ENCODE data around the gene NFATC2.

- TF ChIP-seq CTCF (IDR thresholded peaks at IDR 0.05; ENCODE audit: poor library complexity, severe bottlenecking) (no peak), RAD21 (conservative IDR thresholded peaks at IDR 0.05) (no peak), POLR2AphosphoS5 (IDR thresholded peaks at IDR 0.05) (no peak), MXI1 (conservative IDR thresholded peaks at IDR 0.05; ENCODE audit: poor library complexity, severe bottlenecking) (no peak), EZH2 (IDR thresholded peaks at IDR 0.05; ENCODE audit: borderline replicate concordance, insufficient read depth, low read length, poor library complexity, severe bottlenecking) (no peak), EP300 (conservative IDR thresholded peaks at IDR 0.05; ENCODE audit: poor library complexity, severe bottlenecking) (no peak), SMC3 (conservative IDR thresholded peaks at IDR 0.05; ENCODE audit: poor library complexity) (no peak)
These were observed 98.1 kb downstream of the NFATC2 start for GRCh38 chr20:51444467-51444866.
